Gastrocnemius medialis (tissue), 4 donors: ENCODE measurements around the gene HK1.

Experiments used
- CTCF ChIP-seq, 5 experiments: fragments of 450-650 bp in 3 of 5; fragments of 200-600 bp in 2 of 5; sonication (generic) in 2 of 5; IDR thresholded peaks in 4 of 5; conservative IDR thresholded peaks in 1 of 5; 1 replicate in 4 of 5; 2 replicates in 1 of 5; pipeline ENCODE4 v1.5.1; 2016 to 2019; ENCODE audit warnings: antibody characterized with exemption in 5 of 5, mild to moderate bottlenecking in 3 of 5, moderate library complexity in 3 of 5
- POLR2A ChIP-seq, 2 donors: fragments of 450-650 bp; IDR thresholded peaks; one replicate each; pipeline ENCODE4 v1.6.1; 2017; ENCODE audit warnings: antibody characterized with exemption in 2 of 2, mild to moderate bottlenecking in 2 of 2, moderate library complexity in 2 of 2

- TF ChIP-seq POLR2A (IDR thresholded peaks at IDR 0.05) = no peak
- no peak for TF ChIP-seq CTCF (IDR thresholded peaks at IDR 0.05 in 4 of 5, conservative IDR thresholded peaks at IDR 0.05 in 1 of 5)
These were observed 109.2 kb downstream of the HK1 start for GRCh38 chr10:69387500-69387899.
